Body of pancreas (tissue), 4 donors: ENCODE results near the gene SLC19A2. TPM values are rescaled to one million over a fixed set of nuclear protein-coding genes. Genes with fewer than 3 reads are reported as not detected.

ENCODE experiments used
- ATAC-seq: fragments of 150-250 bp; one replicate; pipeline ENCODE4 v1.9.1; 2016
- DNase-seq, 4 donors: peaks; one replicate each; pipeline ENCODE4 v3.0.0-alpha.2; 2019
- H3K27ac ChIP-seq, 4 donors: fragments of 200-600 bp; sonication (generic); 1 replicate in 3 of 4; 2 replicates in 1 of 4; pipeline versions ENCODE4 v1.5.1 to v1.6.1; 2016 to 2019; ENCODE audit warnings: mild to moderate bottlenecking in 1 of 4, mixed read lengths in 1 of 4, moderate library complexity in 1 of 4
- H3K27me3 ChIP-seq, 2 donors: fragments of 200-600 bp; sonication (generic); one replicate each; pipeline ENCODE4 v1.6.0; 2016; ENCODE audit warnings: mild to moderate bottlenecking in 1 of 2
- H3K36me3 ChIP-seq, 2 donors: fragments of 200-600 bp; sonication (generic); replicated peaks in 1 of 2; 2 replicates each; pipeline ENCODE4 v1.5.1; 2016; ENCODE audit warnings: low read depth in 2 of 2; ENCODE audit not compliant: insufficient read depth in 1 of 2
- H3K4me1 ChIP-seq: fragments of 200-600 bp; sonication (generic); one replicate; pipeline ENCODE4 v1.6.0; 2016
- H3K4me3 ChIP-seq, 2 donors: fragments of 200-600 bp; sonication (generic); 1 replicate in 1 of 2; 2 replicates in 1 of 2; pipeline ENCODE4 v1.5.1; 2016 to 2019
- H3K9me3 ChIP-seq, 3 donors: fragments of 200-600 bp; sonication (generic); 1 replicate in 2 of 3; 2 replicates in 1 of 3; pipeline ENCODE4 v1.5.1; 2016
- POLR2A ChIP-seq, 3 donors: fragments of 450-650 bp; IDR thresholded peaks; one replicate each; pipeline ENCODE4 v1.6.1; 2016; ENCODE audit warnings: antibody characterized with exemption in 3 of 3, mild to moderate bottlenecking in 2 of 3
- WGBS, 2 donors: methylation state at CpG; one replicate each; pipeline ENCODE4 v1.1.5; 2017; 5-methylcytosine and 5-hydroxymethylcytosine counted together
- intact Hi-C: fragments of 100-400 bp; cut with DNase I; formaldehyde crosslinking; loops from one replicate; pipeline ENCODE4 v1.15.1; 2023
- total RNA-seq, 2 donors: library from RNA; depleted of rRNA; stranded (reverse); fragments of >200 nt; gene quantifications; one replicate each; pipeline ENCODE4 v1.1.0, GENCODE V29; 2016
- TF ChIP-seq, protein P1 (sequence below), 7 experiments: fragments of 450-650 bp in 4 of 7; fragments of 200-600 bp in 3 of 7; sonication (generic) in 3 of 7; IDR thresholded peaks; one replicate each; pipeline ENCODE4 v1.5.1; 2016 to 2019; ENCODE audit warnings: antibody characterized with exemption in 7 of 7

The SLC19A2 gene
- total RNA-seq, 2 donors from 2014 or later, result 15.0 to 18.1 TPM

DNA sequence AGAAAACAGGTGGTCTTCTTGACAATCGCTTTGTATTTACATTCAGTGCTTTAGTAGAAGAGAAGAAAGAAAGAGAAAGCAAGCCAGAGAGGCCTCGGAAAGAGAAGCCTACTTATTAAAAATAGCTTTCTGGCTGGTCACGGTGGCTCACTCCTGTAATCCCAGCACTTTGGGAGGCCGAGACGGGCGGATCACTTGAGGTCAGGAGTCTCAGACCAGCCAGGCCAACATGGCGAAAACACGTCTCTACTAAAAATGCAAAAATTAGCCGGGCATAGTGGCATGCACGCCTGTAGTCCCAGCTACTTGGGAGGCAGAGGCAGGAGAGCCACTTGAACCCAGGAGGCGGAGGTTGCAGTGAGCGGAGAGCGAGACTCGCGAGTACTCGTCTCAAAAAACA, 1.8 kb upstream of the SLC19A2 start:
- H3K27me3 ChIP-seq, result no peaks in the 10 kb centered on the region
- intact Hi-C loops, result no loop called here
- ATAC-seq (no peak), DNase-seq (peak in 2 of 4 donors; percentile 11 to 18)
- 68 to 83% methylated on average over 16 of the region's 16 CpGs for WGBS, 2 donors
- H3K4me3 ChIP-seq, result no peak overlapping the region
- H3K4me1 ChIP-seq, result peaks cover 45% of the 10 kb centered on the region
- peak overlapping the region; percentile 97 to 99 (median 98) for H3K27ac ChIP-seq
- TF ChIP-seq, protein P1, sequence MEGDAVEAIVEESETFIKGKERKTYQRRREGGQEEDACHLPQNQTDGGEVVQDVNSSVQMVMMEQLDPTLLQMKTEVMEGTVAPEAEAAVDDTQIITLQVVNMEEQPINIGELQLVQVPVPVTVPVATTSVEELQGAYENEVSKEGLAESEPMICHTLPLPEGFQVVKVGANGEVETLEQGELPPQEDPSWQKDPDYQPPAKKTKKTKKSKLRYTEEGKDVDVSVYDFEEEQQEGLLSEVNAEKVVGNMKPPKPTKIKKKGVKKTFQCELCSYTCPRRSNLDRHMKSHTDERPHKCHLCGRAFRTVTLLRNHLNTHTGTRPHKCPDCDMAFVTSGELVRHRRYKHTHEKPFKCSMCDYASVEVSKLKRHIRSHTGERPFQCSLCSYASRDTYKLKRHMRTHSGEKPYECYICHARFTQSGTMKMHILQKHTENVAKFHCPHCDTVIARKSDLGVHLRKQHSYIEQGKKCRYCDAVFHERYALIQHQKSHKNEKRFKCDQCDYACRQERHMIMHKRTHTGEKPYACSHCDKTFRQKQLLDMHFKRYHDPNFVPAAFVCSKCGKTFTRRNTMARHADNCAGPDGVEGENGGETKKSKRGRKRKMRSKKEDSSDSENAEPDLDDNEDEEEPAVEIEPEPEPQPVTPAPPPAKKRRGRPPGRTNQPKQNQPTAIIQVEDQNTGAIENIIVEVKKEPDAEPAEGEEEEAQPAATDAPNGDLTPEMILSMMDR (IDR thresholded peaks at IDR 0.05), result no peak
- TF ChIP-seq POLR2A (IDR thresholded peaks at IDR 0.05), result no peak
- no peaks in the 10 kb centered on the region for H3K36me3 ChIP-seq
- no peaks in the 10 kb centered on the region for H3K9me3 ChIP-seq

DNA sequence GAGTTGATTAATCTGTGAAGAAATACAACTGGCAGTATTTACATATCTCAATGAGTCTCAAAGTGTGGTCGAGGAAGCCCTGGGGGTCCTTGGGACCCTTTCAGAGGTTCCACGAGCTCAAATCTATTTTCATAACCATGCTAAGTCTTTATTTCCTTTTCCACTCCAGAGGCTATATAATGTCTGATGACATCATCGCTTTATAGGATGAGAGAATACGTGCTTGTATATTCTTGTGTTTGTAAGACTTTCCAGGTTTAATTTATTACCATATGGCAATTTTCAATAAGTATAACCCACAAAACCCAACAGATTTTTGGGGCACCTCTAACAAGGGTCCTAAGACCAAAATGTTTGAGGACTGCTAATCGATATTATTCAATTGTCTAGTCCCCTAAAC, 1.4 kb upstream of the SLC19A2 start:
- no peak for TF ChIP-seq POLR2A (IDR thresholded peaks at IDR 0.05)
- TF ChIP-seq, protein P1 (IDR thresholded peaks at IDR 0.05), result no peak
- Histone ChIP-seq H3K4me1 (peaks cover 47% of the 10 kb centered on the region), H3K36me3 (no peaks in the 10 kb centered on the region), H3K4me3 (no peak overlapping the region), H3K27me3 (no peaks in the 10 kb centered on the region), H3K27ac (peak overlapping the region; percentile 97 to 99 (median 98)), H3K9me3 (no peaks in the 10 kb centered on the region)
- intact Hi-C loops, result no loop called here
- 44 to 63% methylated on average over 5 of the region's 5 CpGs for WGBS, 2 donors
- DNase-seq (no peak), ATAC-seq (no peak)

DNA sequence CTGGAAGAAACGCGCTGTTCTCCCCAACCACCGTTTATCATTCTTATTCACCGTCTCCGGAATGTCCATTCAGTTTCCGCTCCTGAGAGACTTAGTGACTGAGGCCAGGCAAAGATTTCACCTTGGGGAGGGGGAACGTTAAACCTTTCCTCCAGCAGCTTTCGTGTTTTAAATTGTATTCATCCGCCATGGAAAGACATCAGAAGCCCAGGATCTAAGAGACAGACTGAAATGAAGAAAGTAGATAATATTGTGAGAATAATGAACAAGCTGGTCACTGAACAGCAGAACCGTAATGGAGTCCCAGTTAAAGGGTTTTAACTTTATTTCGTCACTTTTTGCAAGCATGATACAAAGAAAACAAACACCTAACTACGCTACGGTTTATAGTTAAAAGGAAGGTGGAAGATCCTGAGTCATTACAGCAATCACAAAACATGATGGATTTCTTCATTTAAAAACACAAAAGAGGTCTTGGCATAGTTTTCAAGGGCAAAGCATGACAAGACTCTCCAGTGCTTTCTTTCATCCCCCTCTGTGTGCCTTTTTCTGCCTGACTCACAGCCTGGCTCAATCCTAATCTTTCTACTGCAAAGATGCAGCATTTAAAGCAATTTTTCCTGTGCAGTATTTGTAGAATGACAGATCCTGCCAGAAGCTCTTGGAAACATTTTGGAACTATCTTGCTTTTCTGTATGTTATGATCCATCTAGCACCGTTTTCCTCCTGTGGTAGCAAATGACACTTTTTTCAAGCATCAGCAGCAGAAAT, 722 bp upstream of the SLC19A2 start:
- intact Hi-C loops, result no loop called here
- peak in 1 of 4 donors; percentile 28 for DNase-seq
- no peak overlapping the region for H3K4me3 ChIP-seq
- WGBS, 2 donors, result 1% methylated on average over 14 of the region's 14 CpGs
- H3K27ac ChIP-seq, result peak overlapping the region; percentile 97 to 99 (median 98)
- ATAC-seq, result no peak
- no peaks in the 10 kb centered on the region for H3K9me3 ChIP-seq
- H3K4me1 ChIP-seq, result peaks cover 51% of the 10 kb centered on the region
- no peaks in the 10 kb centered on the region for H3K27me3 ChIP-seq
- no peak for TF ChIP-seq POLR2A (IDR thresholded peaks at IDR 0.05)
- TF ChIP-seq, protein P1 (IDR thresholded peaks at IDR 0.05), result no peak
- H3K36me3 ChIP-seq, result no peaks in the 10 kb centered on the region

DNA sequence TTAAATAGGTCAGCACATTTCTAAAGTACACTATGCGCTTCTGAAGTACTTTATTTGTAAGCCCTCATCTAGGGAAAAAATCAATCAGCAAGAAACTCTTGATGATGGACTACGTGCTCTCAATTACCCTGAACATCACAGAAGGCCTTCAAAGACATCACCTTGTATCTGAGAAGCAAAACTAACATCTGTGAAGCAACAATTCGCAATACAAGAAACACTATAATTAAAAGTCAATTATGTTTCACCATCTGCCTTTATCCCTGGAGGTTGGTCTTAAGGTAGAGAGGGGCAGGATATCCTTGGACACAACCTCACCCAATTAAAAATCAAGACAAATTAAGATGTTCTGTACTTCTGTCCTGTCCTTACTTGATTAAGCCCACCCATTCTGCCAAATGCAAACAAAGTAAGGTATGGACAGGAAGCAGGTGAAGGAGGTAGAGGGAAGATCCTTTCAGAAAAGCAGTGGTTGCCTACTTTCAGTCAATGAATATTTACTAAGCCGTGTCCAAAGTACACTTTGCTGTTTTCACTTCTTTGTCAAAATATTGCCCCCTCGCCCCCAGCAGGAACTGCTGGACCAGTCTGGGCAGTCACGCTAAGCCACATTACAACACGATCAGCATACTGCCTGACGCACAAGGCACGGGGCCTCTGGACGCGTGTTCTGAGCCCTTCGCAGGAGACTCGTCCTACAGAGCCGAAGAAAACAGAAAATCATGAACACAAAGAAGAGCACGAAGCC, 887 bp downstream of the SLC19A2 start:
- intact Hi-C loops, result no loop called here
- DNase-seq, result peak; percentile 60 to 77 (median 68)
- H3K27ac ChIP-seq, result peak overlapping the region; percentile 97 to 99 (median 98)
- H3K4me3 ChIP-seq, result peak overlapping the region; percentile 48 to 75
- ATAC-seq, result peak; percentile 34
- no peaks in the 10 kb centered on the region for H3K27me3 ChIP-seq
- peaks cover 60% of the 10 kb centered on the region for H3K4me1 ChIP-seq
- no peaks in the 10 kb centered on the region for H3K36me3 ChIP-seq
- no peak for TF ChIP-seq POLR2A (IDR thresholded peaks at IDR 0.05)
- TF ChIP-seq, protein P1 (IDR thresholded peaks at IDR 0.05), result no peak
- WGBS, 2 donors, result 4 to 5% methylated on average over 14 to 15 of the region's 15 CpGs
- H3K9me3 ChIP-seq, result no peaks in the 10 kb centered on the region
